VCaP (cell line): ENCODE results near the gene NOTCH4.
A peak's percentile ranks its signal among the peaks of the same experiment; 100 is the strongest.

Experiments used
- H3K27ac ChIP-seq: fragments of 450-650 bp; 2 replicates; pipeline ENCODE4 v1.5.1; 2017
- CTCF ChIP-seq: fragments of 450-650 bp; conservative IDR thresholded peaks from 2 replicates; pipeline ENCODE4 v1.5.1; 2017; ENCODE audit warnings: mild to moderate bottlenecking, moderate library complexity

Gene NOTCH4

GRCh38 chr6:32178547-32179440 lies 45.1 kb downstream of the NOTCH4 start:
- H3K27ac ChIP-seq, result peak overlapping the region; percentile 92
- no peak for TF ChIP-seq CTCF

DNA sequence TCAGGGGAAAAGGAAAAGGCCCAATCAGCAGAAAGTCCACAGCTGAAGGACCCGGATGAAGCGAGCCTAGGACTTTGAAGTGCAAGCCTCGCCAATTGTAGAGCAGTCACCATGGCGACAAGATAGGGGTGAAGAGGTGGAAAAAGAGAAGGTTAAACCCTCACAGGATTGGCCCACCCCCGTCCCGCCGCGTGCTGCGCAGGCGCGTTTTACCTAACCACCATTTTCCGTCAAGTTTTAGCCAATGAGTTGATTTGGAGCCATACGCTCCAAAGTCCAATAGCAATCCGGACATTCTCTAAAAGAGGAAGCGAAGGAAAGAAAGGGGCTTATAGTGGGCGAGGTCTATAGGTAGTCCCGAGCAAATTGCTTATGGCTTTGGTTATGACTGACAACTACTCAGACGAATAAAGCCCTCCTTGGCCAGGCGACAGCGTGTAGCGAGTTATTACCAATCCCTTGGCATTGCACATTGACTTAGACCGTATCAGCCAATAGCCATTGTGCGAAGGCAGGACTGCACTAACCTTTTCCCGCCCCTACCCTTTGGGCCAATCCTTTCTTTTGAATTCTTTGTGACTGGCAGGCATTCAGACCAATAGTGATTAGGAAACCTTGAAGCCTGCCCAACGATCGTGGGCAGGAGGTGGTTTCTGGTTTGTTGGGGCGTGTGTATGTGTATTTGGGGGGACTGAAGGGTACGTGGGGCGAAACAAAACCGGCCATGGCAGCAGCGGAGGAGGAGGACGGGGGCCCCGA lies 45.9 kb downstream of the NOTCH4 start, which contains the start of gene RNF5:
Gene RNF5 (plus strand): TSS at position 618 of the 759 bp plus-strand sequence. CDS start 107 bp downstream, at position 725.
- TF ChIP-seq CTCF, result no peak
- H3K27ac ChIP-seq, result peak within 1 kb of the TSS; percentile 92

GRCh38 chr6:32177183-32177787 lies 46.6 kb downstream of the NOTCH4 start:
- no peak for TF ChIP-seq CTCF
- H3K27ac ChIP-seq, result peak overlapping the region; percentile 92

GRCh38 chr6:32176476-32177182 lies 47.2 kb downstream of the NOTCH4 start:
- H3K27ac ChIP-seq, result peak overlapping the region; percentile 92
- no peak for TF ChIP-seq CTCF

- TF ChIP-seq CTCF, result no peak
- H3K27ac ChIP-seq, result peak within 1 kb of the TSS; percentile 92
Measured at GRCh38 chr6:32175711-32176475, 48.0 kb downstream of the NOTCH4 start, which contains the start of gene AGPAT1. AGPAT1 (minus strand) TSS chr6:32176084; CDS start chr6:32171496, 4,588 bp downstream.

GRCh38 chr6:32175322-32175710 lies 48.6 kb downstream of the NOTCH4 start:
- H3K27ac ChIP-seq, result peak overlapping the region; percentile 92; the same call in 1 of the 2 replicates
- no peak for TF ChIP-seq CTCF
